ENCODE data around the gene NR0B1.

NR0B1 gene

DNA sequence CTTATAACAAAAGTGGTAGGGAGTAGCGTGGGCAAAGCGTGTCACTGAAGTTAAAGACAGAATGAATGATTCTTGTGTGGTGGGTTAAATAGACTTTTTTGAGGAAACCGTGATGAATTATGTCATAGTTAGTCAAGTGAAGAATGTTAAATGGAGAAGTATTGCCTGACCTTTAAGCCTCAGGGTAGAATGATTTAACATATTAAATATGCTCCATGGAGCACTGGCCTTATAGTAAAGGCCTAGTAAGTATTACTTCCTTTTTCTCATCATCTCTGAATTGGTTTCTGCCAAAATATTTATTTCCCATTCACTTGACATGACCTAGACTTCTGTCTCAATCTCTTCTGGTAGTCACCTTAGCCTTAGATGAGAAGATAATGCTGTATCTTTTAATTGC lies 38.6 kb downstream of the NR0B1 start:
- no peak for DNase-seq (ENCODE audit: low read depth in 2 of 2)

GRCh38 chrX:30262763-30263162 lies 46.4 kb downstream of the NR0B1 start:
- DNase-seq (ENCODE audit: low read depth in 2 of 2): no peak

- no peak for DNase-seq (ENCODE audit: low read depth in 2 of 2)
Observed at GRCh38 chrX:30261012-30261411, 48.2 kb downstream of the NR0B1 start.

DNA sequence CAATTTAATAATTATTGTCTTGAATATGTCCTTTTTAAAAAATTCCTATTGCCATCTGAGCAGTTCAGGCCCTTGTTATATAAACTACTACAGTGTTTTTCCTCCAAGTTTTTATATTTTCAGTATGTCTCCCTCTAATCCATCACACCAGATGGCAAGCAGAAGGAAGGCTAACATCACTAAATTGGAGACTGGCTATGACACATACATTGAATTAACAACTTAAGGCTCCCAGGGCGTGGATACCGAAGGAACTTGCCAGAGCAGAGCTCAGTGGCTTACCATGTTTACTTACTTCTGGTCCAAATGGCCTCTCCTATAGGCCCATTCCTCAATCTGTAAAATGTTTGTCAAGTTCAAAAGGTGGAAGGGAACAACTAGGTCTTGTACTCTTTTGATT lies 49.3 kb downstream of the NR0B1 start:
- DNase-seq (ENCODE audit: low read depth in 2 of 2): no peak
